ENCODE results near the gene SARDH. TPM values are rescaled to one million over a fixed set of nuclear protein-coding genes. Genes with fewer than 3 reads are reported as not detected.

SARDH gene
- total RNA-seq, 4 donors from 2014 or later, result 2.9 to 16.4 (median 5.9) TPM

GRCh38 chr9:133727277-133727875, 10.8 kb downstream of the SARDH start:
- no peak for TF ChIP-seq CTCF (IDR thresholded peaks at IDR 0.05)
- DNase-seq (ENCODE audit: low spot score in 2 of 2), result no peak
- Histone ChIP-seq H3K4me3 (no peak overlapping the region), H3K27ac (no peak overlapping the region), H3K9me3 (peaks cover 0 to 7% (median 0%) of the 10 kb centered on the region in 4 donors), H3K4me1 (no peaks in the 10 kb centered on the region), H3K36me3 (peaks cover 0 to 23% (median 0%) of the 10 kb centered on the region in 3 donors), H3K27me3 (no peaks in the 10 kb centered on the region)
- WGBS, 2 donors, result 68 to 72% methylated on average over 10 of the region's 10 CpGs

- 78 to 80% methylated on average over 14 of the region's 14 CpGs for WGBS, 2 donors
- peaks cover 0 to 7% (median 0%) of the 10 kb centered on the region in 4 donors for H3K9me3 ChIP-seq
- no peaks in the 10 kb centered on the region for H3K27me3 ChIP-seq
- no peak overlapping the region for H3K4me3 ChIP-seq
- peak; percentile 28 to 67 (median 39) for TF ChIP-seq CTCF (IDR thresholded peaks at IDR 0.05)
- TF ChIP-seq EP300 (IDR thresholded peaks at IDR 0.05), result no peak
- no peaks in the 10 kb centered on the region for H3K4me1 ChIP-seq
- peaks cover 0 to 23% (median 0%) of the 10 kb centered on the region in 3 donors for H3K36me3 ChIP-seq
- DNase-seq (ENCODE audit: low spot score in 2 of 2), result peak; percentile 22 to 63
- no peak overlapping the region for H3K27ac ChIP-seq
Observed at GRCh38 chr9:133726401-133727276, 11.5 kb downstream of the SARDH start.

GRCh38 chr9:133725886-133726285, 12.3 kb downstream of the SARDH start:
- WGBS, 2 donors, result 79 to 85% methylated on average over 7 of the region's 7 CpGs
- DNase-seq (ENCODE audit: low spot score in 2 of 2), result no peak
- no peaks in the 10 kb centered on the region for H3K4me1 ChIP-seq
- peaks cover 0 to 17% (median 0%) of the 10 kb centered on the region in 3 donors for H3K36me3 ChIP-seq
- no peak overlapping the region for H3K27ac ChIP-seq
- no peak for TF ChIP-seq POLR2A (IDR thresholded peaks at IDR 0.05)
- no peak for TF ChIP-seq EP300 (IDR thresholded peaks at IDR 0.05)
- TF ChIP-seq CTCF (IDR thresholded peaks at IDR 0.05), result no peak
- no peaks in the 10 kb centered on the region for H3K27me3 ChIP-seq
- no peak overlapping the region for H3K4me3 ChIP-seq
- H3K9me3 ChIP-seq, result peaks cover 0 to 7% (median 0%) of the 10 kb centered on the region in 4 donors

GRCh38 chr9:133718563-133719315, 19.4 kb downstream of the SARDH start:
- no peak for DNase-seq (ENCODE audit: low spot score in 2 of 2)
- Histone ChIP-seq H3K36me3 (peaks cover 0 to 3% (median 0%) of the 10 kb centered on the region in 3 donors), H3K4me1 (peaks cover 0 to 25% (median 15%) of the 10 kb centered on the region in 4 donors), H3K27ac (no peak overlapping the region), H3K4me3 (no peak overlapping the region), H3K9me3 (peaks cover 0 to 2% (median 0%) of the 10 kb centered on the region in 4 donors), H3K27me3 (no peaks in the 10 kb centered on the region)
- no peak for TF ChIP-seq CTCF (IDR thresholded peaks at IDR 0.05)
- no peak for TF ChIP-seq POLR2A (IDR thresholded peaks at IDR 0.05)
- TF ChIP-seq EP300 (IDR thresholded peaks at IDR 0.05), result no peak
- WGBS, 2 donors, result 79 to 85% methylated on average over 12 to 15 of the region's 15 CpGs

Data from tibial nerve (tissue), 4 donors.